MM.1S (cell line): ENCODE data around the gene NOTUM.

Experiments
- DNase-seq: peaks from one replicate; pipeline ENCODE4 v3.0.0-alpha.2; 2015
- H2AFZ ChIP-seq: fragments of 300-600 bp; sonication (generic); 2 replicates; pipeline ENCODE4 v1.6.0; 2016; ENCODE audit warnings: antibody characterized with exemption, low read length
- H3F3A ChIP-seq: fragments of 300-600 bp; sonication (generic); 2 replicates; pipeline ENCODE4 v1.6.1; 2016; ENCODE audit warnings: mild to moderate bottlenecking, antibody characterized with exemption, low read length, moderate library complexity, mixed read lengths; ENCODE audit not compliant: insufficient read depth
- H3K27ac ChIP-seq: fragments of 300-600 bp; sonication (generic); 2 replicates; pipeline ENCODE4 v1.5.1; 2016; ENCODE audit warnings: mild to moderate bottlenecking, low read length
- H3K27me3 ChIP-seq: fragments of 300-600 bp; sonication (generic); replicated peaks from 2 replicates; pipeline ENCODE4 v1.6.0; 2016; ENCODE audit warnings: low read length; ENCODE audit not compliant: insufficient read depth
- H3K36me3 ChIP-seq: fragments of 300-600 bp; sonication (generic); replicated peaks from 2 replicates; pipeline ENCODE4 v1.6.1; 2016; ENCODE audit warnings: mild to moderate bottlenecking, low read length, mixed read lengths; ENCODE audit not compliant: insufficient read depth
- H3K4me1 ChIP-seq: fragments of 300-600 bp; sonication (generic); 2 replicates; pipeline ENCODE4 v1.6.1; 2016; ENCODE audit warnings: low read length, mixed read lengths
- H3K4me2 ChIP-seq: fragments of 300-600 bp; sonication (generic); 2 replicates; pipeline ENCODE4 v1.6.0; 2016; ENCODE audit warnings: low read depth, low read length
- H3K4me3 ChIP-seq: fragments of 300-600 bp; sonication (generic); 2 replicates; pipeline ENCODE4 v1.5.1; 2016; ENCODE audit warnings: low read length, mixed read lengths
- H3K79me2 ChIP-seq: fragments of 300-600 bp; sonication (generic); 2 replicates; pipeline ENCODE4 v1.6.1; 2016; ENCODE audit warnings: mixed run types, low read length, mixed read lengths
- H3K9ac ChIP-seq: fragments of 300-600 bp; sonication (generic); 2 replicates; pipeline ENCODE4 v1.6.1; 2016; ENCODE audit warnings: low read length, mixed read lengths
- H3K9me2 ChIP-seq: fragments of 300-600 bp; sonication (generic); replicated peaks from 2 replicates; pipeline ENCODE4 v1.6.1; 2016; ENCODE audit warnings: mild to moderate bottlenecking, low read length, mixed read lengths; ENCODE audit not compliant: insufficient read depth
- H3K9me3 ChIP-seq: fragments of 300-600 bp; sonication (generic); replicated peaks from 2 replicates; pipeline ENCODE4 v1.6.1; 2016; ENCODE audit warnings: mild to moderate bottlenecking, low read length, mixed read lengths; ENCODE audit not compliant: insufficient read depth
- H4K20me1 ChIP-seq: fragments of 300-600 bp; sonication (generic); 2 replicates; pipeline ENCODE4 v1.6.1; 2016; ENCODE audit warnings: mild to moderate bottlenecking, low read length, moderate library complexity, mixed read lengths; ENCODE audit not compliant: insufficient read depth
- CTCF ChIP-seq: fragments of 300-600 bp; sonication (generic); IDR thresholded peaks from 2 replicates; pipeline ENCODE4 v1.5.1; 2016; ENCODE audit warnings: antibody characterized with exemption, low read length, mixed read lengths
- EZH2 ChIP-seq: fragments of 300-600 bp; sonication (generic); optimal IDR thresholded peaks from 2 replicates; pipeline ENCODE3; 2017; ENCODE audit warnings: low read depth, mild to moderate bottlenecking, antibody characterized with exemption, low read length, mixed read lengths
- EZH2phosphoT487 ChIP-seq: fragments of 300-600 bp; sonication (generic); IDR thresholded peaks from 2 replicates; pipeline ENCODE4 v1.6.1; 2018; ENCODE audit warnings: antibody characterized with exemption, low read length

The NOTUM gene

GRCh38 chr17:81986606-81987005 lies 25.6 kb upstream of the NOTUM start:
- no peak overlapping the region for H3K4me2 ChIP-seq
- H3K9me2 ChIP-seq = no peaks in the 10 kb centered on the region
- no peaks in the 10 kb centered on the region for H3K79me2 ChIP-seq
- DNase-seq = no peak
- no peak overlapping the region for H3K4me3 ChIP-seq
- H2AFZ ChIP-seq = no peak overlapping the region
- H3K27ac ChIP-seq = no peak overlapping the region
- H3K9me3 ChIP-seq = no peaks in the 10 kb centered on the region
- no peaks in the 10 kb centered on the region for H4K20me1 ChIP-seq
- no peak overlapping the region for H3K9ac ChIP-seq
- H3K36me3 ChIP-seq = no peaks in the 10 kb centered on the region
- H3F3A ChIP-seq = no peaks in the 10 kb centered on the region
- H3K4me1 ChIP-seq = no peaks in the 10 kb centered on the region
- no peak for TF ChIP-seq EZH2
- TF ChIP-seq EZH2phosphoT487 = no peak
- no peak for TF ChIP-seq CTCF
- no peaks in the 10 kb centered on the region for H3K27me3 ChIP-seq

DNA sequence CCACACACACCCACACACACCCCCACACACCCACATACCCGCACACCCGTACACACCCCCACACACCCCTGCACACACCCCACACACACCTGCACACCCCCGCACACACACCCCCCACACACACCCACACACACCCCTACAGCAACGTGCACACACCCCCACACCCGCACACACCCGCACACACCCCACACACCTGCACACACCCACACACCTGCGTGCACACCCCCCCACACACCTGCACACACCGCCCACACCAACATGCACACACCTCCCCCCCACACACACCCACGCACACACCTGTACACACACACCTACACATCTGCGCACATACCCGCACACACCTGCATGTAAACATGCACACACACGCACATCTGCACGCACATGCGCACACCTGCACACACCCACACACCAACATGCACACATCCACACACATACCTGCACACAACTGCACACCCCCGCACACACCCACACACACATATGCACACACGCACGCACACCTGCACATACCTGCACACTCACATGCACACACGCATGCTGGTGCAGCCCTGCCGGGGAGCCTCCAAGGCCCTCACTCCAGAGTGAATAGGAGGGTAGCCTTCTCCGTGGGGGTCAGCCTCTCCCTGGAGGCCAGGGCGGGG lies 23.9 kb upstream of the NOTUM start:
- Histone ChIP-seq H3K9ac (no peak overlapping the region), H3K4me1 (peaks cover 8% of the 10 kb centered on the region), H3K27me3 (no peaks in the 10 kb centered on the region), H3K9me2 (no peaks in the 10 kb centered on the region), H3K79me2 (no peaks in the 10 kb centered on the region), H2AFZ (no peak overlapping the region), H4K20me1 (no peaks in the 10 kb centered on the region), H3K4me2 (no peak overlapping the region), H3F3A (peaks cover 8% of the 10 kb centered on the region; the same call in 1 of the 2 replicates), H3K27ac (no peak overlapping the region), H3K36me3 (no peaks in the 10 kb centered on the region), H3K4me3 (no peak overlapping the region), H3K9me3 (no peaks in the 10 kb centered on the region)
- TF ChIP-seq CTCF (no peak), EZH2 (no peak), EZH2phosphoT487 (no peak)
- DNase-seq = no peak

DNA sequence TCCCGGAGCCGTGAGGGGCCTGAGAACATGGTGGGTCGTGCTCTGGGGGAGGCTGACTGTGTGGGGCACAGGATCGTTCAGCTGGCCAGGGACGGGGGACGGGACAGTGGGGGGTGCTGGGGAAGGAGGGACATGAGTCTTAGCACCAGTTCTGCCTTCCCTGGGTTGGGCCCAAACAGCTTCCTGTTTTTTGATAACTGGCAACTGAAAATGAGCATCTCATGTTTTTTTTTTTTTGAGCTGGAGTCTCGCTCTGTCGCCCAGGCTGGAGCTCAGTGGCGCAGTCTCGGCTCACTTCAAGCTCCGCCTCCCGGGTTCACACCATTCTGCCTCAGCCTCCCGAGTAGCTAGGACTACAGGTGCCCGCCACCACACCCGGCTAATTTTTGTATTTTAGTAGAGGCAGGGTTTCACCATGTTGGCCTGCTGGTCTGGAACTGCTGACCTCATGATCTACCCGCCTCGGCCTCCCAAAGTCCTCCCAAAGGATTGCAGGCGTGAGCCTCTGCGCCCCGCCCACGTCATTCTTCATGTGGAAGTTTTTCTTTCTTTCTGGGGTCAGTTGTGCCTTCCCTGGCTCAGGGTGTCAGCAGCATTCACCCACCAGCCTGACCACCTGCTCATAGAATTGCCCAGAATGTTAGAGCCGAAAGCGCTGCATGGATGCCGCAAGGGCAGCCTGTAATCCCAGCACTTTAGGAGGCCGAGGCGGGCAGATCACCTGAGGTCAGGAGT lies 22.8 kb upstream of the NOTUM start:
- no peak overlapping the region for H3K4me2 ChIP-seq
- H3K9me3 ChIP-seq = no peaks in the 10 kb centered on the region
- no peaks in the 10 kb centered on the region for H3K27me3 ChIP-seq
- H3K9ac ChIP-seq = no peak overlapping the region
- no peak overlapping the region for H3K27ac ChIP-seq
- peaks cover 11% of the 10 kb centered on the region; the same call in 1 of the 2 replicates for H3F3A ChIP-seq
- no peaks in the 10 kb centered on the region for H3K36me3 ChIP-seq
- H3K9me2 ChIP-seq = no peaks in the 10 kb centered on the region
- no peaks in the 10 kb centered on the region for H4K20me1 ChIP-seq
- DNase-seq = no peak
- 0 out of 2 replicates have a peak, but pooled peaks cover 6% of the 10 kb centered on the region for H3K79me2 ChIP-seq
- no peak overlapping the region for H2AFZ ChIP-seq
- TF ChIP-seq EZH2 (no peak), EZH2phosphoT487 (no peak), CTCF (no peak)
- no peak overlapping the region for H3K4me3 ChIP-seq
- peaks cover 8% of the 10 kb centered on the region for H3K4me1 ChIP-seq
